Superior temporal gyrus (tissue), 1 donor: ENCODE results near the gene TPO.
"Not testable (repeated sequence)": the region's sequence is repeated elsewhere in the genome, so short reads cannot be mapped to it uniquely, and the experiment has no call there.

Experiments used
- DNase-seq: peaks from one replicate; pipeline ENCODE4 v3.0.0-alpha.2; 2016; ENCODE audit errors: extremely low spot score

Gene TPO

GRCh38 chr2:1483551-1483950 is 70.3 kb downstream of the TPO start:
- DNase-seq: no peak

GRCh38 chr2:1484131-1484884 is 71.0 kb downstream of the TPO start:
- no peak for DNase-seq

GRCh38 chr2:1486670-1487069 is 73.4 kb downstream of the TPO start:
- DNase-seq: no peak

GRCh38 chr2:1487758-1488157 is 74.5 kb downstream of the TPO start:
- no peak for DNase-seq

GRCh38 chr2:1488181-1488671 is 75.0 kb downstream of the TPO start:
- no peak for DNase-seq

GRCh38 chr2:1488851-1489250 is 75.6 kb downstream of the TPO start:
- no peak for DNase-seq

- no peak for DNase-seq
Observed at GRCh38 chr2:1489486-1489885, 76.2 kb downstream of the TPO start.

- DNase-seq: not testable (repeated sequence)
Observed at GRCh38 chr2:1490381-1490780, 77.1 kb downstream of the TPO start.

- DNase-seq: no peak
Observed at GRCh38 chr2:1491751-1492150, 78.5 kb downstream of the TPO start.

GRCh38 chr2:1492231-1492630 is 79.0 kb downstream of the TPO start:
- DNase-seq: not testable (repeated sequence)

GRCh38 chr2:1492711-1493430 is 79.6 kb downstream of the TPO start:
- DNase-seq: no peak

GRCh38 chr2:1493431-1494126 is 80.3 kb downstream of the TPO start:
- DNase-seq: no peak

- no peak for DNase-seq
Observed at GRCh38 chr2:1494257-1494656, 81.0 kb downstream of the TPO start.

- no peak for DNase-seq
Observed at GRCh38 chr2:1494906-1495305, 81.6 kb downstream of the TPO start.

GRCh38 chr2:1495676-1496358 is 82.6 kb downstream of the TPO start:
- DNase-seq: no peak

GRCh38 chr2:1496359-1496821 is 83.1 kb downstream of the TPO start:
- no peak for DNase-seq

GRCh38 chr2:1497122-1497611 is 83.9 kb downstream of the TPO start:
- no peak for DNase-seq

- no peak for DNase-seq
Observed at GRCh38 chr2:1498176-1498575, 84.9 kb downstream of the TPO start.

GRCh38 chr2:1499033-1499795 is 86.0 kb downstream of the TPO start:
- DNase-seq: no peak

GRCh38 chr2:1501038-1501851 is 88.0 kb downstream of the TPO start:
- no peak for DNase-seq
